ENCODE measurements around the gene TMEM176A.
"Not testable (repeated sequence)": the region's sequence is repeated elsewhere in the genome, so short reads cannot be mapped to it uniquely, and the experiment has no call there.

Gene TMEM176A

GRCh38 chr7:150804802-150805201 lies 4.2 kb downstream of the TMEM176A start:
- no peaks in the 10 kb centered on the region for H3K27me3 ChIP-seq (ENCODE audit: control insufficient read depth, insufficient read depth, low read length)
- no peaks in the 10 kb centered on the region for H3K4me1 ChIP-seq
- no peaks in the 10 kb centered on the region for H3K79me2 ChIP-seq
- H3K27ac ChIP-seq: no peak overlapping the region
- H2AFZ ChIP-seq: no peak overlapping the region
- no peak overlapping the region for H3K9ac ChIP-seq
- H3K9me3 ChIP-seq (ENCODE audit: control insufficient read depth, low read length): no peaks in the 10 kb centered on the region
- H3K4me3 ChIP-seq (ENCODE audit: low read depth, low read length): no peak overlapping the region
- no peak for TF ChIP-seq CTCF (IDR thresholded peaks at IDR 0.05)
- H3K4me2 ChIP-seq (ENCODE audit: low read length): no peak overlapping the region
- no peaks in the 10 kb centered on the region for H3K36me3 ChIP-seq (ENCODE audit: control insufficient read depth, insufficient read depth, low read length)

- TF ChIP-seq CTCF (IDR thresholded peaks at IDR 0.05): no peak
- Histone ChIP-seq H3K27me3 (ENCODE audit: control insufficient read depth, insufficient read depth, low read length) (no peaks in the 10 kb centered on the region), H3K9ac (no peak overlapping the region), H3K36me3 (ENCODE audit: control insufficient read depth, insufficient read depth, low read length) (no peaks in the 10 kb centered on the region), H3K4me2 (ENCODE audit: low read length) (no peak overlapping the region), H3K79me2 (no peaks in the 10 kb centered on the region), H3K27ac (no peak overlapping the region), H3K4me1 (no peaks in the 10 kb centered on the region), H3K9me3 (ENCODE audit: control insufficient read depth, low read length) (no peaks in the 10 kb centered on the region), H2AFZ (no peak overlapping the region), H3K4me3 (ENCODE audit: low read depth, low read length) (no peak overlapping the region)
Measured at GRCh38 chr7:150805864-150806263, 5.3 kb downstream of the TMEM176A start.

GRCh38 chr7:150806454-150806853 lies 5.9 kb downstream of the TMEM176A start:
- no peak overlapping the region for H3K9ac ChIP-seq
- no peaks in the 10 kb centered on the region for H3K4me1 ChIP-seq
- H3K9me3 ChIP-seq (ENCODE audit: control insufficient read depth, low read length): no peaks in the 10 kb centered on the region
- no peak overlapping the region for H3K4me3 ChIP-seq (ENCODE audit: low read depth, low read length)
- no peaks in the 10 kb centered on the region for H3K27me3 ChIP-seq (ENCODE audit: control insufficient read depth, insufficient read depth, low read length)
- TF ChIP-seq CTCF (IDR thresholded peaks at IDR 0.05): no peak
- no peak overlapping the region for H3K27ac ChIP-seq
- no peak overlapping the region for H2AFZ ChIP-seq
- H3K36me3 ChIP-seq (ENCODE audit: control insufficient read depth, insufficient read depth, low read length): no peaks in the 10 kb centered on the region
- H3K79me2 ChIP-seq: no peaks in the 10 kb centered on the region
- no peak overlapping the region for H3K4me2 ChIP-seq (ENCODE audit: low read length)

GRCh38 chr7:150806863-150807262 lies 6.3 kb downstream of the TMEM176A start:
- Histone ChIP-seq H3K4me2 (ENCODE audit: low read length) (no peak overlapping the region), H3K9me3 (ENCODE audit: control insufficient read depth, low read length) (no peaks in the 10 kb centered on the region), H3K27ac (no peak overlapping the region), H3K9ac (no peak overlapping the region), H3K36me3 (ENCODE audit: control insufficient read depth, insufficient read depth, low read length) (no peaks in the 10 kb centered on the region), H2AFZ (no peak overlapping the region), H3K4me3 (ENCODE audit: low read depth, low read length) (no peak overlapping the region), H3K79me2 (no peaks in the 10 kb centered on the region), H3K27me3 (ENCODE audit: control insufficient read depth, insufficient read depth, low read length) (no peaks in the 10 kb centered on the region), H3K4me1 (no peaks in the 10 kb centered on the region)
- TF ChIP-seq CTCF (IDR thresholded peaks at IDR 0.05): no peak

- not testable (repeated sequence) for H3K9ac ChIP-seq; H3K4me1 ChIP-seq; H3K27me3 ChIP-seq (ENCODE audit: control insufficient read depth, insufficient read depth, low read length); H3K79me2 ChIP-seq; H3K9me3 ChIP-seq (ENCODE audit: control insufficient read depth, low read length); H2AFZ ChIP-seq; H3K36me3 ChIP-seq (ENCODE audit: control insufficient read depth, insufficient read depth, low read length); H3K4me2 ChIP-seq (ENCODE audit: low read length); H3K27ac ChIP-seq; H3K4me3 ChIP-seq (ENCODE audit: low read depth, low read length)
Measured at GRCh38 chr7:150807616-150808438, 7.3 kb downstream of the TMEM176A start.
